ENCODE measurements around the gene CNGA3.

The CNGA3 gene

DNA sequence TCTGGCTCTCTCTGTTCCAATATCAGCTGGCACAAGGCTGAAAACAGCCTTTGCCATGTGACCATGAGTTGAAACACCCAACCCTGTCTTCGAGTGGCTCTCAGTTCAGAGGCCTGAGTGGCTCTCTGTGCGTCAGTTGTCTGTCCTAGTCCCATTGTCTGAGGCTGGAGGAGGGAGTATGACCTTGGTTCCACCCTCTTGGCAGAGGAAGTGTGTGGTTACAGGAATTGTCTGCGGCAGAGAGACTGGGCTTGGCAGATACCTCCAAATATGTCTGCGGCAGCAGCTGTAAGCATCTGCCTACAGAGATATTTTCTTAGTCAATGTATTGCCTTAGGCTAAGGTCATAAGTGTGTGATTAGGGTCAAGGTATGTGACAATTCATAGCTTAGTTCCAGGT lies 32.6 kb downstream of the CNGA3 start:
- peak; percentile 22 for DNase-seq

DNA sequence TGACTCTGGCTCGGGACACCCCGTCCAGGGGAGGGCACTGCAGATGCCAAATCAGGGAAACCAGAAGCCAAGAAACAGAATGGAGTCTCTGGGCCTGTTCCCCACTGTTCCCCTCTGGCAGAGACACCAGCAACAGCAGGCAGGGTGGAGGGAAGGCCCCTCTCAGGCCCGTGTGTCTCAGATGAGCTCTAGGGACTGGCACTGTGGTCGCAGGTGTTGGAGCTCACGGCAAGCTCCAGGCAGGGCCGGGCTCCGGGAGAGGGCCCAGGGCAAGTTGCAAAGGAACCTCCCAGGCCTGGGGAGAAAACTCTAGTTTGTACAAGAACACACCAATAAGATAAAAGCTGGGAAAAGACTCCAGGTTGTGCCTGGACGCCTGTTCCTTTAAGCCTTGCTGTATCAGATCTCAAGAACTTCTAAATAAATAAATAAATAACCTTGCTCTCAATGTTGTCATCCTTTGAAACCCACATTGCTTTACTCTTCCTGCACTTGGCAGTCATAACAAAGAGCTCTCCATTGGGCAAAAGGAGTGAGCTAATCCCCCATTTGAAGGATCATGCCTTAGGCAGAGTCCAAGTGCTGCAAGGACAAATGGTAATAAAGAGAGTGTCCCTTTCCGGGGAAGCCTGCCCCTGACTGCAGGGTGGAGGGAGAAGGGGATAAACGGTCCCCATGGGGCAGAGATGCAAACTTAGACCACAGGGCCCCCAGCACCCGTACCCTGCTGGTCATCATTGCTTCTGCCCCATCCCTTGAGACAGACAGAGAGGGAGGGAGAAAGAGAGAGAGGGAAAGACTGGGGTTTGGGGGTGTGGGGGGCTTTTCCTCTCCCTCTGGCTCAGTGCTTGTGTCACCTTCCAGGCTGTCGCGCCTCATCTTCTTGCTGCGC lies 33.3 kb downstream of the CNGA3 start:
- peak; percentile 39 for DNase-seq

DNA sequence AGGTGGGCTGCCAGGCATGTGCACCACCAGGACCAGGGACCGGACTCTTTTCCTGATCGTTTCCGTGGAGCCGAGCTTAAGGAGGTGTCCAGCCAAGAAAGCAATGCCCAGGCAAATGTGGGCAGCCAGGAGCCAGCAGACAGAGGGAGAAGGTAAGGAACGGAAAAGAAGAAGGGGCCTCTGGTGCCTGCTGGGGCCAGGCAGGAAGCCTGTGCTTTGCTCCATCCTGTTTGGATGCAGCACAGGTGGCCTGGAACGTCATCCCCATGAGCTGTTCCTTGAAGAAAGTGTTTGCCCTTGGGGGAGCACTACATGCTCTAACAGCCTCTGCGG lies 33.9 kb downstream of the CNGA3 start:
- peak; percentile 47 for DNase-seq

DNA sequence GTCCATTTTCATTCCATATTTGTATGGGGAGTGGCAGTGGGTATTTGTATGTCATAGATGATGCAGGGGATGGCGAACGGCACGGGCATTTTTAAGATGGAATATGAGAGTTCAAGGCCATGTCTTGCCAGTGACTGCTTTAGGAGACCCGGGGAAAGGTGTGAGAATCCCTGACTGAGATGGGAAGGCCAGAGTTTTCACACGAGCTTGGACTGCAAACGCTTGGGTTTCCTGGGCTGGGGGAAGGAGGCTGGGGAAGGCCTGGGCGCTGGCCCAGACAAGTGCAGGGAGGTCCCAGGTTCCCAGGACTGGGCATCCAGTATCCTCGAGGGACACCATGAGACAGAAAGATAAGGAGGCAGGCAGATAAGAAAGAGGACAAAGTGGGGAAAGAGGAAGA lies 35.2 kb downstream of the CNGA3 start:
- peak; percentile 28 for DNase-seq

DNA sequence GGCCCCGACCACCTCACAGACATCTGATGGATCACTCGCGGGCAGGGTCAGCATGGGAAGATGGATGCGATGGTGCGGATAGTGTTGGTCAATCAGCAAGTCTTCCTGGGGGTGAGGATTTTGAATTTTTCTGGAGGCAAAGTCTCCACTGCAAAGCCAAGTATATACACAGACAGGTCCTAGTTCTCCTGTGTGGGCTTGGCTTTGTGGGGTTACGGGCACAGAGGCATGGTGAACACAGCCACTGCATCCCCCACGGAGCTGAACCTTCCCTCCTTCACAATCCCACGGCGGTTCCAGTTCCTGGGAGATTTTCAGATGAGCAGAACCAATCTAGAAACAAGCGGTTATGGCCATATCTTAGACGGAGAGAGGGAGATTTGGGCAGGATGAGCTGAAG lies 35.8 kb downstream of the CNGA3 start:
- DNase-seq, result peak; percentile 19

DNA sequence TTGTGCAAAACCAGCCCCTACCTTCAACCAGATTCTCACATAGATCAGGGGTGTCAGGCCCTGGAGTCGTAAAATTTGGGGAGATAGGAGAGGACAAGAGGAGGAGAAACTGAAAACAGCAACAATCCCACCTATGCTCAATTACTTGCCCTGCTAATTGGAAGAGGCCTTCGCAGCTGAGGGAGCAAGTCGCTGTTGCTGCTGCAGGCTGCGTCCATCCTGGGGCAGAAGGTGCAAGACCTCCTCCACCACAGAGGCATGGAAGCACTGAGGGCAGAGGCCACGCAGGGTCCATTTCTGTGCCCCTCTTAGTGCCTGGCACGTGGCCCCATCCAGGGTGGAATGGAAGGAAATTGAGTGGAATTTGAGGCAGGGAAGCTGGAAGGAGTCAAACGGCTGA lies 36.5 kb downstream of the CNGA3 start:
- DNase-seq, result peak; percentile 34

DNA sequence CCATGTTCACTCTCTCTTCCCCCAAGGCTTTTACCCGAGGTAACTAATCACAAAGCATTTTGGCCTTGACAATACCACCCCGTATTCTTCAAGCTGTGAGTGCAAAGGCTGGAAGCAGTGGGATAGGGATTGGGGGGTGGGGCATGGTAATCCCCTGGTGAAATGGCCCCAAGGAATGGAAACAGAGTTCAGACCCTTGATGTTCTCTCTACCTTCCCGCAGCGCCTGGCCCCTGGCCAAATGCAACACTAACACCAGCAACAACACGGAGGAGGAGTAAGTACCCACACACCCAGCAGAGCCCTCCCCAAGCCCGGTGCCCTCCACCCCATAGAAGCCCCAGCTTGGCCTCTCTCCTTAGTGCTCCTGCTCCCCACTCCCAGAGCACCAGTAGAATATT lies 36.9 kb downstream of the CNGA3 start:
- peak; percentile 52 for DNase-seq

DNA sequence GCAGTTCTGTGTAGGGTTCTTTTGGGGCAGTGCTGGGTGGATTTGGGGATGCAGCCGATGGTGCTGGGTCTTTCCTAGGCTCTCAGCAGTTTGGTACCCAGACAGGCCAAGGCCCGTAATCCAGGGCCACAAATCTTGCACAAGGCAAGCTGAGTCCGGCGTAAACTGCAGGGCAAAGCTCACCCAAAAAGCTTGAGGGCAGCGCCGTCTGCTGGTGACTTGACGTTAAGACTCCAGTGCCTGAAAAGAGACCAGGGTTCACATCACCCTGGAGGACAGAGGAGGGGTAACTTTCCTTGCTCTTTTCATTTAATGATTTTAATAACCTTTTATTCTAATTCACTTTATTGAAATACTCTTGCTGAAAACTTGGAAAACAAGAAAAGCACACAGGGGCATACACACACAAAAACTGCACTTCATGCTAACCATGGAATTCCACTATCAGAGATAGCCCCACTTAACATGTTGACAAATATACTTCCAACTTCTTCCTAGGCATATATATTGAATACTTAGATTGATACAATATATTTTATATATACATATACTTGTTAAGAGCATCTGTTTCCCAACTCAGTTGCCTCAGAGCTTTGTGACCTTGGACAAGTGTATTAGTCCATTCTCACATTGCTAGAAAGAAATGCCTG lies 38.9 kb downstream of the CNGA3 start:
- peak; percentile 88 for DNase-seq

DNA sequence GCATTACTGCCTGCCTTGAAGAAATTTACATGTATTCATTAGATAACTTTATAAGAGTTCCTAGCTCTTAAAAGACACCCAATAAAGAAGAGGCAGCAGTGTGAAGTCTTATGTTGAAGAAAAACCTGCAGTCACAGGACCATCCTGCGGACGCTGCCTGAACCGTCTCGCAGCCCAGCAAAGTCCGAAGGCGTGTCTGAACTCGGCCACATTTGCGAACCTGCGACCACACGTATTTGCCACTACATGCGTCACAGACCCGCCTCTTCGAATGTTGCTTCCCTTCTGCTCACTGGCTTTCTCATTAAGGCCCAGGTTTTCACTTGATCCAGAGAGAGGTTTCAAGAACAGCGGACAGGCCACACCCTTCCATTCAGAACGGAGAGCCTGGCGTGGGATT lies 41.2 kb downstream of the CNGA3 start:
- DNase-seq, result peak; percentile 34

DNA sequence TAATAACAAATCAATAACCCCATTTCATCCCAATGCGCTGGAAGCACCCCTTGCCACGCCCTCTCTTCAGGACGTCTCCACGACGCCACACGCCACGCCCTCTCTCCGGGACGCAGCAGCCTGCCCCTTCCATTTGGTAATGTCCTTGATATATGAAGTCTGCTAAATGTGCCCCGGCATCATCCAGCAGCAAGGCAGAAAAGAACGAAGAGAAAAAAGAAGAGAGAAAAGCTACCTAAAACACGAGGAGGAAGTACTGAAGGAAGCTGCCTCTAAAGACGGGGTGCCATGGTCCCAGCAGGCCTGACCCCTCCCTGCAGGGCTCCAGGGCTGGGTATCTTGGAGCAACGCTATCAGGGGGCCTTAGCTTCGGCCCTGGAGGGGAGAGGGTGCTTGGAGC lies 41.8 kb downstream of the CNGA3 start:
- no peak for DNase-seq

DNA sequence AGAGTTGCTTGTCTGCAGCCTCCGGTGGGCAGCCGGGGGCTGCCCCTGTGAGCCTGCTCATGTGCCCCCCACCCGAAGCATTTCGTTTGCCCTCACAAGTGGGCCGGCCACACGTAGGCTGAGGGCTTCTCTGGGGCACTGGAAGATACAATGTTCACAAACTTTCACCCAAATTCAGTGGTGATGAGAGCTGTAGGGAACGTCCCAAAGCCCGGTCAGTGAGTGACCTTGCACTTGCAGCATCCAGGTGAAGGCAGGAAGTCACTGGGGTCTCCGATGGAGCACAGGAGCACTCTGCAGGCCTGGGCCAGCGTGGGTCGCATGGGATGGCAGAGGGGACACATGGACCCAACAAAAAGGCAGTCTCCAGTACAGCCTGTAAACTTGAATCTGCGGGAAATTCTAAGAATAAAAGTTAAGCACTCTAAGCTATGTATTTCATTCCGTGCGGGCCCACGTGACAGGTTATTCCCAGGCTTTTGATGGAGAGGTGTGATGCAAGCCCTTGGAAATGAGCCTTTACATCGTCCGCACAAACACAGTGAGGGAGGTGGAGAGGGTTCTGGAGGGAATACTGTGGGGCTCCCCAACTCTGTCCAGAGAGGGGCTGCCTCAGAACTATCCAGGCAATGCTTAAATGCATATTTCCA lies 42.5 kb downstream of the CNGA3 start:
- DNase-seq, result peak; percentile 50

DNA sequence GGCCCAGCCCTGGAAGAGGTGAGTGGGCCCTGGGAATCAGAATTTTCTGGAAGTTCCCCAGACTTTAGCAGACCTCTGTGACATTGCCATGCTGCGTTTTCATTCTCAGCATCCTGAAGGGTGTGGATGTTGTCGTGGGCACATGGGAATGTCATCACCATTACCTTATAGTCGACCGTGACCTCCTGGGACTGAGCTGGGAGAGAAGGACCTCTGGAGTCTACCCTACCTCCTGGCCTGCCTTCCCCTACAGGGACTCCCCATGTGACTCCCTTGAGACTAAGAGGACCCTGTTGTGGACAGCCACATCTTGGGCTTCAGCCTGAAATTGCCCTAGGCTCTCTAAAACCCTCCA lies 43.0 kb downstream of the CNGA3 start:
- no peak for DNase-seq

DNA sequence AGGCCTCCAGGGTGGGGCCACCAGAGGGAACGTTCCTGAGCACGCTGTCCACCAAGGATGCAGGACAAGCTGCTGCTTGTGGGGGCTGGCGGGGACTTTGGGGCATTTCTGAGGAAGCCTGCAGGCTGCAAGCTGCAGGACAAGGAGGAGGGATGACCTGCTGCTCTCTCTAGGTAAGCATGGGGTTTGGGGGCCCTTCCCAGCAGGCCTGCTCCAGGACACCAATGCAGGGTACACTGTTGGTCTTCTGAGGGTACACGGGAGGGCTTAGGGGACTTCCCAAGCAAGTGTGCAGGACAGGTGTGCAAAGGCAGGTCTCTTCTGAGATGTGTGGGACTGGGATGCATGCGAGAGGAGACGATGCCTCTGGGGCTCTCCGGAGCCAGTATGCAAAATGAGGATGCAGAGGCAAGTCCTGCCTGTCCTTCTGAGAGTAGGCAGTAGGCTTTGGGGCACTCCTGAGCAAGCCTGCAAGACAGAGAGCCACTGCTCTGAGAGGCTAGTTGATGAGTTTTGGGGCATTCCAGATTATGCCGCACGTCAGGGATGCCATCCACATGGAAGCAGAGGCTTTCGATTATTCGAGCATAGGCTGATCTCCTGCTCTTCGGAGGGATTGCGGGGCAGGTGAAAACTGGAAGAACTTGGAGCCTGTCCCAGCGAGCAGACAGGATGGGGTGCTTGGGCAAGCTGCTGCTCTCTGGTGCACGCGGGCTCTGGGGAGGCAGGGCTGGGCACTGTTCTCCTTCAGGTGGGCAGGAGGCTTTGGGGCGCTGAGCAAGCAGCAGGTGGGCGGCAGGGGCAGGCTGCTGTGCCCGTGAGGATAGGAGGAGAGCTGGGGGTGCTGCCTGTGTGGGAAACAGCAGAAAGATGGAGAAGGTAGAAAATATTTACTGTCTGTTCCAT lies 44.6 kb downstream of the CNGA3 start:
- DNase-seq, result peak; percentile 53

DNA sequence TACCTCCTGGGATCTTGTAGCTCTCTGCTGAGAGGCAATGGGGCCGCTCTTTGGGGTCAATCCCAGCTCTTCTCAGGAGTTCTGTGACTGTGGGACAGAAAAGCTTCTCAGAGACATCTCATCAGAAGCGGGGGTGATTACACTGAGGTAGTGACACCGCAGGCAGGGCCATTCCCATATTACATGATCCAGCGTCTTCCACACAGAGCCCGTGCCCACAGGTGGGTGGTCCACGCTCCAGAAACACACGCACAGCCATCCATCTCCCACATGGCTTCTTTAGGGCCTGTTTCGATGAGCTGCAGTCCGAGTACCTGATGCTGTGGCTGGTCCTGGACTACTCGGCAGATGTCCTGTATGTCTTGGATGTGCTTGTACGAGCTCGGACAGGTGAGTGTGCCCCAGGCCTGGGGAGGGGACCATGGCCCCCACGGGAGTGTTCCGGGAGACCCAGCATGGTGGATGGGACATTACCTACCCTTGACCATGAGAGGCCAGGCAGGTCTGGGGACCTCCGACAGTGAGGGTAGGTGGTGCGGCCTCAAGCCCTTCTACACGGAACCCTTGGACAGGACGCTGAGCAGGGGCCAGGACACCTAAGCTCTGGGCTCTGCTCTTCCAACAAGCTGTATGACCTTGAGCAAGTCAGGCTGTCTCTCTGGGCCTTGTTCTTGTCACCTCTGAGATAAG lies 45.5 kb downstream of the CNGA3 start:
- peak; percentile 41 for DNase-seq

DNA sequence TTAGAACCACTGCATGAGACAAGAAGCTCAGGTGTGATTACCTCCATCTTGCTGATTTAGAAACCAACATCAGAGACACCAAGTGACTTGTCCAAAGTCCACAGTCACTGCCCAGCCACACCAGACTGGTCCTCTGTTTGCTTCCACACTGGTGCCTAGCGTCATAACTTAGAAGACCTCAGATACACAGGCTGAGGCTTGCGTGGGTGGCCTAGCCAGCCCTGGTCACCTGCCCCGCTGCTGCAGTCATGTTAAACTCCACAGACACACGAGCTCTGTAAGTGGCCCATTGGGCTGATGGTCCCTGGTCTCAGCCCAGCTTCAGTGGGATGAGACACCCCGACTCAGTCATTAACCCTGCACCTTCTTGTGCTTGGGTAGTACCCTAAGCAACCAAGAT lies 47.1 kb downstream of the CNGA3 start:
- DNase-seq, result no peak

DNA sequence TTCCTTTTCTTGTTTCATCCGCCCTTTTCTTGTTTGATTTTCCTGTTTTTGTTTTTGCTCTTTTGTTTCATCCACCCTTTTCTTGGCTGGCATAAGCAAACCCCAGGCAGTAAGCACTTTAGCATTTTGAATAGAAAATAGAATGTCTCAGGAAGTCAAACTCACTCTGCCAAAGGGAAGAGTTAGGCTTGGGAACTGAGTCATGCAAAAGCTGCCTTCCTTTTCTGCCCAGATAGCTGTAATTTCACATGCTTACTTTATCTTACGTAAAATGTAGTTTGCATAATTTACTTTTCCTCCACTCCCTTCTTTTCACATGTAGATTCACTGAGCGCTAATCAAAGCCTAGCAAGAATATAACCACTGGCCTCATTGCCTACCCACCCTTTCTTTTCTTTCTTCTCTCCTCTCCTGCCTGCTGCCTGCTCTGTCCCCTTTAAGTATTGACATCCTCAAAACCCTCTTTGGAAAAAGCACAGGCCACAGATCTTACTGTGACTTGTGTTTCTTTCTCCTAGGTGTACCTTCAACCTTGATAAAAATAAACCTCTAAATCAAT lies 48.4 kb downstream of the CNGA3 start:
- no peak for DNase-seq

DNA sequence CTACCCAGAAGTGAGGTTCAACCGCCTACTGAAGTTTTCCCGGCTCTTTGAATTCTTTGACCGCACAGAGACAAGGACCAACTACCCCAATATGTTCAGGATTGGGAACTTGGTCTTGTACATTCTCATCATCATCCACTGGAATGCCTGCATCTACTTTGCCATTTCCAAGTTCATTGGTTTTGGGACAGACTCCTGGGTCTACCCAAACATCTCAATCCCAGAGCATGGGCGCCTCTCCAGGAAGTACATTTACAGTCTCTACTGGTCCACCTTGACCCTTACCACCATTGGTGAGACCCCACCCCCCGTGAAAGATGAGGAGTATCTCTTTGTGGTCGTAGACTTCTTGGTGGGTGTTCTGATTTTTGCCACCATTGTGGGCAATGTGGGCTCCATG lies 49.7 kb downstream of the CNGA3 start:
- DNase-seq, result no peak

DNA sequence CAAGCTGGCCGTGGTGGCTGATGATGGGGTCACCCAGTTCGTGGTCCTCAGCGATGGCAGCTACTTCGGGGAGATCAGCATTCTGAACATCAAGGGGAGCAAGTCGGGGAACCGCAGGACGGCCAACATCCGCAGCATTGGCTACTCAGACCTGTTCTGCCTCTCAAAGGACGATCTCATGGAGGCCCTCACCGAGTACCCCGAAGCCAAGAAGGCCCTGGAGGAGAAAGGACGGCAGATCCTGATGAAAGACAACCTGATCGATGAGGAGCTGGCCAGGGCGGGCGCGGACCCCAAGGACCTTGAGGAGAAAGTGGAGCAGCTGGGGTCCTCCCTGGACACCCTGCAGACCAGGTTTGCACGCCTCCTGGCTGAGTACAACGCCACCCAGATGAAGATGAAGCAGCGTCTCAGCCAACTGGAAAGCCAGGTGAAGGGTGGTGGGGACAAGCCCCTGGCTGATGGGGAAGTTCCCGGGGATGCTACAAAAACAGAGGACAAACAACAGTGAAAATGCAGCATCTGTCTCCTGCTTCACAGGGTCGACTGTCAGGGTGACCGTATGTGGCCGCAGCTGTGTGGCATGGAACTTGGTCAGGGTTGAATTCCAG lies 50.6 kb downstream of the CNGA3 start:
- DNase-seq, result no peak

DNA sequence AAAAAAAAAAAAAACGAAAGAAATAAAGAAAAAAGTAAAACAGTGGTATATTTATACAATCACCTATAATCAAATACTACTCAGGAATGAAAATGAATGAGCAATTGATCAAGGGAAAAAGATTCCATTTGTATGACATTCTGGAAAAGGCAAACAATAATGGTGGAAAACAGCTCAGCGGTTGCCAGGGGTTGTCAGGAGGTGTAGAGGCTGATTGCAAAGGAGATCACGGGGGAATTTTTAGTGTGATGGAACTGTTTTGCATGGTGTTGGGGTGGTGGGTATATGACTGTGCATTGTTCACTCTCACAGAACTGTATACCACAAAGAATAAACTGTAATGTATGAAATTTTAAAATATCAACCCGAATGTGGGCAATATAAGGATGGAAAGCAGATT lies 52.9 kb downstream of the CNGA3 start:
- DNase-seq, result no peak

DNA sequence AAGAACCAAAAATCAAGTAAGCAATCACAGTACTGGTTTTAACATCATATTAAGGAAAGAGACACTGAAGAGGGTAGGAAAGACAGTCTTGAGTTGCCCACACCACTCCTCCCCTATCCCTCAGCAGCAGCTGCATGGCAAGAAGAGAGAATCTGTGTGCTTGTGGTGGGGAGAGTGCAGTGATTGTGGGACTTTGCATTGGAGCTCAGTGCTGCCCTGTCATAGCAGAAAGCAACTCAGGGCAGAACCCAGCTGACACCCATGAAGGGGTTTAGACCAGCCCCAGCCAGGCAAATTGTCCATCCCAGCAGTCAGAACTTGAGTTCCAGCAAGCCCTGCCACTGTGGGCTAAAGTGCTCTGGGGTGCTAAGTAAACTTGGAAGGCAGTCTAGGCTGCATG lies 57.6 kb downstream of the CNGA3 start:
- no peak for DNase-seq

DNA sequence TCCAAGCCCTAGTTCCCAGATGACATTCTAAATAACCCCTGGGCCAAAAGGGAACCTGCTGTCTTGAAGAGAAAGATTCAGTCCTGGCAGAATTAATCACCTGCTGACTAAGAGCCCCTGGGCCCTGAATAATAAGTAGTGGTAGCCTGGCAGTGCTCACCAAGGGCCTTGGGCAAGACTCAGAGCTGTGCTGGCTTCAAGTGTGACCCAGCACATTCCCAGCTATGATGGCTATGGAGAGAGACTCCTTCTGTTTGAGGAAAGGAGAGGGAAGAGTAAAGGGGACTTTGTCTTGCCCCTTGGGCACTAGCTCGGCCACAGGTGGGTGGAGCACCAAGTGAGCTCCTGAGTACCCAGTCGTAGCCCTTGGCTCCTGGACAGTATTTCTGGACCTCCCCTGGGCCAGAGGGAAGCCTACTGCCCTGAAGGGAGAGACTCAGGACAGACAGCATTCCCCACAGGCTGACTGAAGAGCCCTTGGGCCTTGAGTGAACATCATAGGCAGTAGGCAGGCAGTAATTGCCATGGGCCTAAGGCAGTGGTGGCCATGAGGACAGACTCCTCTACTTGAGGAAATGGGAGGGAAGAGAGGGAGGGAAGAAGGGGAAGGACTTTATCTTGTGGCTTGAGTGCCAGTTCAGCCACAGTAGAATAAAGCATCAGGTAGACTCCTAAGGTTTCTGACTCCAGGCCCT lies 58.4 kb downstream of the CNGA3 start:
- no peak for DNase-seq
